Measurements from ENCODE around the gene TLR4.

Gene TLR4

DNA sequence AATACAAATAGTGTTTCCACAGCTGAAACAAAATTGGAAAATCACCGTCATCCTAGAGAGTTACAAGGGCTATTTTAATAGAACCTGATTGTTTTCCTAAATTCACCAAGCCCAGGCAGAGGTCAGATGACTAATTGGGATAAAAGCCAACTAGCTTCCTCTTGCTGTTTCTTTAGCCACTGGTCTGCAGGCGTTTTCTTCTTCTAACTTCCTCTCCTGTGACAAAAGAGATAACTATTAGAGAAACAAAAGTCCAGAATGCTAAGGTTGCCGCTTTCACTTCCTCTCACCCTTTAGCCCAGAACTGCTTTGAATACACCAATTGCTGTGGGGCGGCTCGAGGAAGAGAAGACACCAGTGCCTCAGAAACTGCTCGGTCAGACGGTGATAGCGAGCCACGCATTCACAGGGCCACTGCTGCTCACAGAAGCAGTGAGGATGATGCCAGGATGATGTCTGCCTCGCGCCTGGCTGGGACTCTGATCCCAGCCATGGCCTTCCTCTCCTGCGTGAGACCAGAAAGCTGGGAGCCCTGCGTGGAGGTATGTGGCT lies at the start of gene TLR4:
TLR4 (plus strand) TSS at position 380 of the 552 bp plus-strand sequence; CDS start at position 450, 70 bp downstream.
- DNase-seq = no peak

DNA sequence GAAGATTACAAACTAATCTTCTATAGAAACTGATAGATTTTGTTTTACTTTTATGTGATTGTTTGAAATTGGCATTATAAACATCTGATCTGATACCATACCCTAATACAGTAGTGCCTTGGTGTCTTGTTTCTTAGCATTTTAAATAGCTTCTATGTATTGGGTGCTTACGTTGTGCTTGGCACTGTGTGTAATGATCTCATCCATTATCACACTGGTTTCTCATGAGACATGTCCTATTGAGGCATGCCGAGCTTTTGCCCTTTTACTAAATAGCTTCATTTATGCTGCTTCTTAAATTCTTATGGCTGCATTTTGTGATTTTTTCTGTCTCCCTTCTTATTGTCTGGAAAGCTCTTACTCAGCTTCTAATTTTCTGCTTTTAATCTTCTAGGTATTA lies 48.2 kb upstream of the TLR4 start:
- no peak for DNase-seq

DNA sequence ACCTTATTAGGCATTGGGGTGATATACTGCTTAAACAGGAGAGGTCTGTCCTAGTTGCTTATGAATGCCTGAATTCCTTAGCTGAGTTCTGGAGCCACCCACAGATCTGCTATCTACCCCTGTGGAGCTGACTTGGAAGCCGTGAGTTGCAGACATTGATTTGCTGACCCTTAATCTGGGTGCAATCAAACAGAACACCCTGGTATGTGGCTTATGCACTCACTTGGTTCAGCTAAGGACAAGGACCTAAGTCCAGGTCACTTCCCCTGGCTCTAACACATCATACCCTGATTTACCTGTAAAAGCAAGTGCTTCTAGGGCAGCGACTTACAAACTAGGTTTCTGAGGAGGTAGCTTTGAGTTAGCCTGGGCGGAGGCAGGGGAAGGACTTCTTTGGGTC lies 41.6 kb upstream of the TLR4 start:
- no peak for DNase-seq

DNA sequence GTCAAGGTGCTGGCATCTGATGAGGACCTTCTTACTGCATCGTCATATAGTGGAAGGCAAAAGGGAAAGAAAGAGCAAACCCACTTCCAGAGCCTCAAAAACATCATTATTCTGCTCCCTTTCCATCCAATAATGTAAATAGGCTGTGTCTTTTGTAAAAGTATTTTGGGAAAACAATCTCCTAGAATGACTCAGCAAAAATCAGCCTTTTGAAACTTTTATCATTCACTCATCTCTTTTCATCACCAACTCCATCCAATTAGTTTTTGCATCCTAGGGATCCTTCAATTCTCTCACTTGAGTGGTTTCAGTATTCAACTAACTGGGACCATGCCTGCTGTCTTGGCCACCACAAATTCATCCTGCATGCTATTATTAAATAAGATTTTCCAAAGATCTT lies 39.8 kb upstream of the TLR4 start:
- DNase-seq = no peak

DNA sequence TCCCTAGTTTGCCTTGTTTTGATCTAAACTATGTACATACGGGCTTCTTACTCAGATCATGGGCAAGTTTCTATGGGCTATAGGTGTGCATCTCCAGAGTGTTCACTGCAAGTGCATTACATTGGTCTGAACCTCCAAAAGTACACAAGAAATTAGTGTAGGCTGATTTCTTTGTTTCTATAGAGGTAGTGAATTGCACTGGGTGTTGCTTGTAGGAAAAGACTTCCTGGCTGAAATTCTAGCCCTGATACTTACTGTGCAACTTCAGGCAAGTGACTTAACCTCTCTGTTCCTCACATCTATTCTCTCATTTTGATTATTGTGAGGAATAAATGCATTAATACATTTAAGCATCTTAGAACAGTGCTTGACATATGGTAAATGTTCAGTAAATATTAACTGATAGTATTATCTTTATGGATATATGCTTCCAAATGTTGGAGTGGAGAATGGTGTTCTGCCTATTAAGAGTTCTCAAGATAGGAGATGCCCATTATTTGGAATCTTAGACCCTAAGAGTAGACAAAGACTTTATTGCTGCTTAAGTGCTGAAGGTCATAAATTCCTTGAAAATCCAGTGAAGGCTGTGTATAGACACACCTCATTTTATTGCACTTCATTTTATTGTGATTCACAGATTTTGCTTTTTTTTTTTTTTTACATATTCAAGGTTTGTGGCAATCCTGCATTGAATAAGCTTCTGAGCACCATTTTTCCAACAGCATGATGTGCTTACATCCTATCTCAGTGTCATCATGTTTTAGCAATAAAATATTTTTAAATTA lies 38.4 kb upstream of the TLR4 start:
- no peak for DNase-seq

DNA sequence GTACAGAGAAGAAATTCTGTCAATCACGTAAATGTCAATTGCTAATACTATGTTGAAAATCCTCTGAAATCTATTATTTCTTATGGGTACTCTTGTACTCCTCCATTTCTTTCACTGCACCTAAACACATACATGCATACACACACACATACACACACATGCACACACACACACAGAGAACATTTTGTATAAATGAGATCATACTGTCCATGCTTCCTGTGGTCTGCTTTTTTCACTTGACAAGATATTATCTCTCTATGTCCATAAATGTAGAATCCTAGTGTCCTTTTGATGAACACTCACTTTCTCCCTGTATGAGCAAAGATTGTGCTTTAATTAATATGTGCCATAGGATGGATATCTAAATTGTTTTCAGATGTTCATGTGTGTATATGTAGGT lies 32.7 kb upstream of the TLR4 start:
- DNase-seq = no peak

DNA sequence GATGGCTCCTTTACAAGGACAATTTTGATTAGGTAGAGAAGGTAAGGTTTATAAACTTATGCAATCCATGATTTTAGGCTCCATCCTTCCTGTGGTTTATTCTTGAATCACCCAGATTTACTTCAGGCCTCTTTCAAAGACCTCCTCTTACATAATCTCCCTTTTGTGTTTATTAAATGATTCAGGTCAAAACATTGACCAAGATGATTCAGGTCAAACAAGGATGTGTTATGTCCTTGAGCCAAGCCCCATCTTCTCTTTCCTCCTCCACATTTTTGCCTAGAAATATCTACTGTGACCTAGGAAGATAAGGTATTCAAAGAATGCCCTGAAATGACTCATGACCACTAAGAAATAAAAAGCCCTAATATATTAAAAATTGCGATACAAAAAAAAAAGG lies 31.8 kb upstream of the TLR4 start:
- DNase-seq = no peak

DNA sequence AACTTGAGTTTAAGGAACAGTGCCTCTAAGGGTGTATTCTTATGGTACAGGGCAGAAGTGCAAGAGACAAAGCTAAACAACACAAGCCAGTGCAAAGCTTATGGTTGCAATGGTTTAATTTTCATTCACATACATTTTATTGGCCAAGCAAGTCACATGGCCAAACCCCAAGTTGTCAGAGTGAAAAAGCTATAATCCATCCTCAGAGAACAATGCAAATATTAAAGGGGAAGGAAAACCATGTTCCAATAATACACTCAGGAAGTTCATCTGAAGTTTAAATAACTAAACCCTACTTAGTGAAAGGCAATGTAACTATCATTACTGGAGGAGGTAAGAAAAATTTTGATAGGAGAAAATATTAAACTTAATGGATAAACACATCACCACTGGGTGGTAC lies 26.6 kb upstream of the TLR4 start:
- no peak for DNase-seq

DNA sequence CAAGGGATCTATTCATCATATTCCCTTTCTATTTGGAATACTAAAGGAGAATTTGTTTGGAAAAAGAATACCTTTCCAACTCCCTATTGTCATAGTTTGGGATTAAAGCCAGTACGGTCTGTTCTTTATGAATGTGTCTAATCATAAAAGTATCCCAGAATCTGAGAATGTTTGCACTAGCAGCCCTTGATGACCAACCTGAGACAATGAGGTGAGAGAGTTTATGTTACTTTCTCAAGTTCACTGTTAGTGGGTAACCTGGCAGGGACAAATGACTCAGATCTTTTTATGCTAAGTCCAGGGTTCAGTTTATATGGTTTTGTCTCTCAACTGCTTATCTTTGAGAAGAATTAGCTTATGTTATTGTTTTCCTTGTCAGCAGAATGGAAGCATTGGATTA lies 25.3 kb upstream of the TLR4 start:
- DNase-seq = no peak

DNA sequence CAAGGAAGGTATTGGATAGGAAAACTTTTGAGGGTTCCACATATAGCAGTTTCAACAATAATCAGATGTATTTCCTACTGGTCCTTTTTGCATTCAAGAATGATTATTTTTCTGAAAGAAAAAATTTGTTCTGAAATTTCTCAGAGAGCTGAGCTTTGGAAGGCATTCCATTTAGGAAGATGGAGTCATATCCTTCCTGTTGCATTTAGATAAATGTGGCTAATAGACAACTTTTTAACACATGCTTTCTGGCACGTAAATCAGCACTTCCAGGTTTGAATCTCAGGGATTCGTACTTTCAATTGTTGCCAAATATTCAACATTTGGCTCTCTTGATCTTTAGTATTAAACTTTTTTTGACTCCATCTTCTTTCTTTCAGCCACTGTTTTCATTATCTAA lies 24.8 kb upstream of the TLR4 start:
- no peak for DNase-seq

DNA sequence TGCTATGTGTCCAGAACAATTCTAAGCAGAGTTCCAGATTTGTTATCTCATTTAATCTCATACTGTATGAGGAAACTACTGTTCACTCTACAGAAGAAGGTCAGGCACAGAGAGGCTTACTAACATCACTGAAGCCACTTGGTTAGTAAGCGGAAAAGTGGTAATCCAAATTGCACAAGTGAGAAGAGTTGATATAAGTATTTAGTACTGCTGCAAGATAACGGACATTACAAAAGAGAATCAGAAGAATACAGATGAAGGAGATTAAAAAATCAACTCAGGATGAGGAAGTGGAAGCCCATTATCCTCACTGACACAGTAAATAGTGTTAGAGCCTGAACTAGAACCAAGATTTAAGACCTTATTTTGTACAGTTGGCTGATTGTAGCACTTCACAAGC lies 22.3 kb upstream of the TLR4 start:
- DNase-seq = no peak

DNA sequence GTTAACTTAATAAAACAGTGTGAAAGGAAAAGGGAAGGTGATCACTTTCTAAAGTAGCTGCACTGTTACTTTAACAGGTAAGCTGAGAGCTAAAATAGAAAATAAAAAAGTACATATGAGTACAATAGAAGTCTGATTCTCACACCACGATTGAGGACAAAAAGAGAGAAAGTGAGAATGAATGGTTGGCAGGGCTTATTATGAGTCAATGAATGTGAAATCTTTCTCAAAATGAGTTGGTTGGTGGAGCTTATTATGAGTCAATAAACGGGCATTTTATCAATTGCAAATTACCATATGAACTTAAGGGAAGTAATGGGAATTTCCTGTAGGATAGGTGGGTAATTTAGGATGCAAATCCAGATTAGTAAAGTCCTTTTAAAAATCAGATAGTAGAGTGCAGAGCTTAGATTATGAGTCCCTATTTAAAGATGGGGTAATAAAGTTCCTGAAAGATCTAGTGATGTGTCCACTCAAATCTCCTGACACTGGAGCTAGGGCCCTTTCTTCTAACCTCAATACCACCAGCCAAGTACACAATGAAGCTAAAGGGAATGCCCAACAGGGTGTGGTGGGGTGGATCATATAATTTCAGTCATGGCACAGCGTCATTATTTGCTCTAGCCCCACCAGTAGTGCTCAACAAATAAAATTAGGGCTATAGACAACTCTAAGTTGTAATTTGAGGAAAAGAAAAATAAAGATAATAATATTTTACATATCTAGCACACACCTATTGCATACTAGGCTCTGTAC lies 21.1 kb upstream of the TLR4 start:
- no peak for DNase-seq

DNA sequence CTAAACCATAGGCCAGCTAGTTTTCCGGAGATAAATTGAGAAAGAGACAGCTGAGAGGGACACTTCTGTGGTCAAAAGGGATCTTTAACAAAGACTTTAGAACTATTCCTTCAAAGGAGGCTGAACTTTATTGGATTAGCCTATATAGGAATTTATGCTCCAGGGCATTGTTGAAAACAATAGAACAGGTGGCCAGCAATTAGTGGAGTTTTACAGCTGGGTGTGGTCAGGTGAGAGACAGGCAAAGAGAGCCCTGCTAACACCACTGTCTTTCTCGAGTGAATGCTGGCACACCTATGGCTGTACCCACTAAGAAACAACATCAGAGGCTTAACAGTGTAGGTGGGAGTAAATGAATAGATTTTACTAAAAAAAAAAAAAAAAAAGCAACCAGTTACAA lies 16.7 kb upstream of the TLR4 start:
- DNase-seq = no peak

DNA sequence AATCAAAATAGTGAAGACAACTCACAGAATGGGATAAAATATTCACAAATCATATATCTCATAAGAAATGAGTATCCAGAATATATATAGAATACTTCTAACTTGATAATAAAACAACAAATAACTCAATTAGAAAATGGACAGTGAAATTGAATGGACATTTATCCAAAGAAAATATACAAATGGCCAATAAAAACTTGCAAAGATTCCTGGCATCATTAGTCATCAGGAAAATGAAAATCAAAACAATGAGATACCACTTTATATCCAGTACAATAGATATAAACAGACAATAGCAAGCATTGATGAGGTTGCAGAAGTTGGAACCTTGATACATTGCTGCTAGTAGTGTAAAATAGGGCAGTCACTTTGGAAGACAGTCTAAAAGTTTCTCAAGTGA lies 12.8 kb upstream of the TLR4 start:
- no peak for DNase-seq

DNA sequence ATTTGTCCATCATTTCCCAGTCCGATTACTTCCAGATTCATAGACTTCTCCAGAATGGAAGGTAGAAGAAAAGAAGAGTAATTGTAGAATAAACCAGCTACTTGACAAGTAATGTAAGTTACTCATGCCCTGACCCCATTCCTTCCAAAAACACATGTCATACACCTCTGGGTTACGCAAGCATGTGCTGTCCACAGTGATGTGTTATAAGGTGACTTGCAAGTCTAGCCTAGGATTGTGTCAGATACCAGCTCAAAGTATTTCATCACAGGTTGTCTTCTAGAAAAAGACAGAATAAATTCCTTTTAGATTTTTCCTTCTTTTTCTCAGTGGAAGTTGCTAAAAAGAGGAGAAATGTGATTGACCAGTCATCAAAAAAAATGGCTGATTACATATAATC lies 8.0 kb upstream of the TLR4 start:
- DNase-seq = no peak

DNA sequence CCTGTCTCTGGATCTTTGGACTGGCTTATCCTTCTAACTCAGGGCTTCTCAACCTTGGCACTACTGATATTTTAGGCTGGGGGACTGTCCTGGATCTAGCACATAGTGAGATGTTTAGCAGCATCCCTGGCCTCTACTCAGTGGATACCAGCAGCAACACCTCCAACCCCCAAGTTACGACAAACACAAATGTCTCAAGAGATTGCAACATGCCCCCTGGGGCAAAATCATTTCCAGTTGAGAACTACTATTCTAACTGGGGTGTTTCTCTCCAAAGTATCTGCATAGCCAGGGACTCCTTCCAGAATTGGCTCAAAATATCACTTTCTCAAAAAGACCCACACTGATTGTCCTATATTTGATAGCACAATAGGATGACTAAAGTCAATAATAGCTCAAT lies 7.2 kb upstream of the TLR4 start:
- no peak for DNase-seq

DNA sequence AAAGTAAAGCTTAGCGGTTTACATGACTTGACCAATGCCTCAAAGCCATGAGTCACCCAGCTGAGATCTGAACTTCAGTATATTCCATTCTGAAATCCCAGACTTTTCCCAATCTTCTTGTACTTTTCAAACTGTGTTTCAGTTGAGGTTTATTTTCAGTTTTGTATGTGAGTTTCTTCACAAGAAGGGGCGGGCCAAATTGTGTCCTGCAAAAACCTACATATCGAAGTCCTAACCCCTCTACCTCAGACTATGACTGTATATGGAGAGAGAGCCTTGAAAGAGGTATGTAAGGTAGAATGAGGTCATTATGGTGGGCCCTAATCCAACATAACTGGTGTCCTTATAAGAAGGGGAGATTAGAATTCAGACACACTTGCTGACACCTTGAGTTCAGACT lies 666 bp upstream of the TLR4 start:
- DNase-seq = no peak

DNA sequence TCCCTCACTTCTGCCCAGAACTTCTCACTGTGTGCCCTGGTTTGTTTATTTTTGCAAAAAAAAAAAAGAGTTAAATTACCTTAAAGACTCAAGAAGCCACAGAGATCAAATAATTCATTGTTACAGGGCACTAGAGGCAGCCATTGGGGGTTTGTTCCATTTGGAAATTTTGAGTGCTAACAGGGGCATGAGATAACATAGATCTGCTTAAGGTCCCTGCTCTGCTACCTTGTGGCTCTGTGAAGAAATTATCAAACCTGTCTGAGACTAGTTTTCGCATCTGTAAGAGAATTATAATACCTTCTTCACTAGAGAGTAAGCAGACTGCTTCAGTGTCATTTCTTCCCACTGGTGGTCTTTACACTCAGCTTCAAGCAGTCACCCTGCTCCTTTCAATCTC lies 394 bp downstream of the TLR4 start:
- no peak for DNase-seq

DNA sequence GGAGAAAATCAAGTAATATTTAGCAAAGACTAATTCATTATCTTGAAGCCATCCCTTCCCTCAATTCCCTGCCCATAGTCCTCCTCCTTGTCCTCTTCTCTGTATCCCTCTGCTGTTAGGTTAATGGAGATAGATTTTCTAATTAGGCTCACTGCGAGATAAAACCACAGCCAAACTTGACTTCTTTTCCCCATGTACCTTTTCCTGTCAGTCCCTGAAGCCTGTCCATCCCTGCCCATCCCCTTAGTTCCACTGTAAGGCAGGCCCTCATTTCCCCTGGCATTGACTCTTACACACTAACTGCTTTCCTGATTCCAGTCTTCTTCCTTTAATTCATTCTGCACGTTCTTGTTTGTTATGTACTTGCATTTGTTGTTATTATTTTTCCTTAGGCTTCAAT lies 1.2 kb downstream of the TLR4 start:
- no peak for DNase-seq

DNA sequence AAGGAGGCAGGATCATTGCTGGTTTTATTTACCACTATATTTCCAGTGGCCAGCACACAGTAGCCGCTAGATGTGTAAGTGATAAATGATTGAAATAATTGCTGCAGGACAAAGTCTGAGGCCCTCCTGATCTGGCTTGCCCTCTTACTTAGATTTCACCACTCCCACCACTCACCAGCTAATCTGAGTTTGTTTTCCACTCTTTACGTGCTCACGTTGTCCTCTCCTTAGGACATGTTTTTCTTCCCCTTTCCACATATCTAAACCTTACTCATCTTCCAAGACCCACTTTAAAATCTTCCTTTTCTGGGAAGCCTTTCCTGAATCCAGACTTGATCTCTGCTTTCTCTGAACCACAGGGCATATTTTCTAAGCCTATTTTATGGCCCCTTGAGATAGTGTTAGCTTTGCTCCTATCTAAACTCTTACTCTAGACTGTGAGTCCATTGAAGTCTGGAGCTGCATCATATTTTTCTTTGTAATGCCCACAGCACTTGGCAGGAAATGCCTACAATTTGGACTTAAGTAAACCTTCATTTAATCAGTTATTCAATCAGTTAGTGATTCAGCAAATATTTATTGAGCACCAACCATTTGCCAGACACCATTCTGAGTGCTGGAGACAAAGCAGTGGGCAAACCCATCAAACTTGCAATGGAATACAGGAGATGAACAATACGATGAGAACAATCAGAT lies 2.4 kb downstream of the TLR4 start:
- DNase-seq = no peak

DNA sequence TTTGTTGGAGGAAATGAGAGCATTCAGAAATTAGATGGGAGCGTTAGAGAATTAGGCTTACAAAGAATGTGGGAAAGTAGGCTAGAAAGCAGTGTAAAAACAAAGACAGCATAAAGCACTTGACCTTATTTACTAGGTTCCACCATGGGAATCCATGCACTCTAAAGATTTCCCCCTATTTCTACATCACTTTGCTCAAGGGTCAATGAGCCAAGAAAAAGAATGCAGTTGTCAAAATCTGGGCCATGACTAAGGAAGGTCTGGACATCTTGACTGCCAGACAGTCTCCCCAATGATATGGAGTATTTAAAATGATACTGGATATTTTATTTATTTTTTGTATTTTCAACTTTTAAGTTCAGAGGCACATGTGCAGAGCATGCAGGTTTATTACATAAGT lies 3.4 kb downstream of the TLR4 start:
- DNase-seq = no peak

DNA sequence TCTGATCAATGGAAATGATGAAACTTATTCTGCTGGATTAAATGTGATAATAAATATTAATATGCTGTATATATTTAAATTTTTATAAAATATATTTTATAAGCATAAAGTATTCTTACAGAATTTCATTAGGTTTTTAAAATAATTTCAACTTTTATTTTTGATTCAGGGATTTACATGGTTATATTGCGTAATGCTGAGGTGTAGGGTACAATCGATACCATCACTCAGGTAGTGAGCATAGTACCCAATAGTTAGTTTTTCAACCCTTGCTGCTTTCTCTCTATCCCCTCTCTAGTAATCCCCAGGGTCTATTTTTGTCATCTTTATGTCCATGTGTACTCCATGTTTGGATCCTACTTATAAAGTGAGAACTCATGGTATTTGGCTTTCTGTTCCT lies 5.7 kb downstream of the TLR4 start:
- no peak for DNase-seq

DNA sequence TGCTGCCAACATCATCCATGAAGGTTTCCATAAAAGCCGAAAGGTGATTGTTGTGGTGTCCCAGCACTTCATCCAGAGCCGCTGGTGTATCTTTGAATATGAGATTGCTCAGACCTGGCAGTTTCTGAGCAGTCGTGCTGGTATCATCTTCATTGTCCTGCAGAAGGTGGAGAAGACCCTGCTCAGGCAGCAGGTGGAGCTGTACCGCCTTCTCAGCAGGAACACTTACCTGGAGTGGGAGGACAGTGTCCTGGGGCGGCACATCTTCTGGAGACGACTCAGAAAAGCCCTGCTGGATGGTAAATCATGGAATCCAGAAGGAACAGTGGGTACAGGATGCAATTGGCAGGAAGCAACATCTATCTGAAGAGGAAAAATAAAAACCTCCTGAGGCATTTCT lies 10.1 kb downstream of the TLR4 start:
- no peak for DNase-seq

Measured in GOT3 (cell line).